ENCODE measurements around the gene CHST11. TPM values are rescaled to one million over a fixed set of nuclear protein-coding genes. Genes with fewer than 3 reads are reported as not detected.

CHST11 gene
- total and polyA plus RNA-seq, 10 of the 15 experiments (the other 5 are each of a cell fraction or from before 2014, with no cell fraction given), result 1.9 to 38.1 (median 17.2) TPM

- no peak for TF ChIP-seq RAD51 (IDR thresholded peaks at IDR 0.05)
- no peak; the same call in 1 of the 2 replicates for TF ChIP-seq MAX (IDR thresholded peaks at IDR 0.05; ENCODE audit: low read depth, low read length)
- peak; percentile 32; the same call in 1 of the 2 replicates for TF ChIP-seq LARP7 (IDR thresholded peaks at IDR 0.05)
- TF ChIP-seq NFYB (IDR thresholded peaks at IDR 0.05; ENCODE audit: insufficient read depth, low read depth, low read length), result no peak
- TF ChIP-seq IKZF1 (conservative IDR thresholded peaks at IDR 0.05), result peak; percentile 84
- TF ChIP-seq TCF3 (IDR thresholded peaks at IDR 0.05; ENCODE audit: borderline replicate concordance, insufficient read depth, low read depth, low read length), result no peak
- peak; percentile 27; the same call in 1 of the 2 replicates for TF ChIP-seq RB1 (IDR thresholded peaks at IDR 0.05; ENCODE audit: borderline replicate concordance)
- no peak for TF ChIP-seq ZNF592 (IDR thresholded peaks at IDR 0.05)
- no peak for TF ChIP-seq RCOR1 (conservative IDR thresholded peaks at IDR 0.05; ENCODE audit: low read depth, low read length)
- no peak for TF ChIP-seq IRF4 (IDR thresholded peaks at IDR 0.05; ENCODE audit: low read depth, low read length)
- no peak for TF ChIP-seq TARDBP (IDR thresholded peaks at IDR 0.05; ENCODE audit: borderline replicate concordance)
- no peak for TF ChIP-seq PBX3 (IDR thresholded peaks at IDR 0.05; ENCODE audit: insufficient replicate concordance, low read depth, low read length)
- peak; percentile 37; the same call in 1 of the 2 replicates for TF ChIP-seq POLR2AphosphoS2 (IDR thresholded peaks at IDR 0.05; ENCODE audit: low read depth, low read length)
- TF ChIP-seq CEBPZ (IDR thresholded peaks at IDR 0.05; ENCODE audit: low read depth, low read length), result no peak
- TF ChIP-seq JUNB (IDR thresholded peaks at IDR 0.05), result no peak
- TF ChIP-seq RFX5 (IDR thresholded peaks at IDR 0.05; ENCODE audit: low read depth, low read length), result no peak
- TF ChIP-seq HDGF (IDR thresholded peaks at IDR 0.05), result no peak
- TF ChIP-seq SUPT20H (IDR thresholded peaks at IDR 0.05; ENCODE audit: borderline replicate concordance, control insufficient read depth, low read depth, low read length), result no peak
- no peak for TF ChIP-seq IRF3 (IDR thresholded peaks at IDR 0.05)
- TF ChIP-seq RUNX3 (IDR thresholded peaks at IDR 0.05; ENCODE audit: low read length), result no peak
These were observed 1.3 kb downstream of the CHST11 start (continued) for GRCh38 chr12:104457746-104458693.
